Measurements from ENCODE around the gene PPFIBP1. TPM values are rescaled to one million over a fixed set of nuclear protein-coding genes. Genes with fewer than 3 reads are reported as not detected.

PPFIBP1 gene
- total RNA-seq, 4 donors from 2014 or later: 36.7 to 115 (median 41.5) TPM

DNA sequence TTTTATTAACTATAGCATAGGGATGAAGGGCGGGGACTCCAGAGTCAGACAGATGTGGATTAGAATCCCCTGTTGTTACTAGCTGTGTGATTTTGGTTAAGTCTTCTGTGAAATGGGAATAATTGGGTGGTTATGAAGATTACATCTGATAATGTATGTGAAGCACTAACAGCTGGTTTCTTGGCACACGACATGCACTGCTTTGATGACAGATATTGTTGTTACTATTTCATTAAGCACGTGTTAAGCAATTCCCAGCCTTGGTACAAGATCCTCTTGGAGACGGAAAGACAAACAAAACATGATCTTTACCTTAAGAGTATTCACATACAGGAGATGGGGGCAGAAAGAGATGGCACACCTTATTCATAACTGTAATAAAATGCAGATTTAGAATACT, 7.9 kb downstream of the PPFIBP1 start:
- TF ChIP-seq, protein P1, sequence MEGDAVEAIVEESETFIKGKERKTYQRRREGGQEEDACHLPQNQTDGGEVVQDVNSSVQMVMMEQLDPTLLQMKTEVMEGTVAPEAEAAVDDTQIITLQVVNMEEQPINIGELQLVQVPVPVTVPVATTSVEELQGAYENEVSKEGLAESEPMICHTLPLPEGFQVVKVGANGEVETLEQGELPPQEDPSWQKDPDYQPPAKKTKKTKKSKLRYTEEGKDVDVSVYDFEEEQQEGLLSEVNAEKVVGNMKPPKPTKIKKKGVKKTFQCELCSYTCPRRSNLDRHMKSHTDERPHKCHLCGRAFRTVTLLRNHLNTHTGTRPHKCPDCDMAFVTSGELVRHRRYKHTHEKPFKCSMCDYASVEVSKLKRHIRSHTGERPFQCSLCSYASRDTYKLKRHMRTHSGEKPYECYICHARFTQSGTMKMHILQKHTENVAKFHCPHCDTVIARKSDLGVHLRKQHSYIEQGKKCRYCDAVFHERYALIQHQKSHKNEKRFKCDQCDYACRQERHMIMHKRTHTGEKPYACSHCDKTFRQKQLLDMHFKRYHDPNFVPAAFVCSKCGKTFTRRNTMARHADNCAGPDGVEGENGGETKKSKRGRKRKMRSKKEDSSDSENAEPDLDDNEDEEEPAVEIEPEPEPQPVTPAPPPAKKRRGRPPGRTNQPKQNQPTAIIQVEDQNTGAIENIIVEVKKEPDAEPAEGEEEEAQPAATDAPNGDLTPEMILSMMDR (IDR thresholded peaks at IDR 0.05; ENCODE audit: low read depth): no peak

DNA sequence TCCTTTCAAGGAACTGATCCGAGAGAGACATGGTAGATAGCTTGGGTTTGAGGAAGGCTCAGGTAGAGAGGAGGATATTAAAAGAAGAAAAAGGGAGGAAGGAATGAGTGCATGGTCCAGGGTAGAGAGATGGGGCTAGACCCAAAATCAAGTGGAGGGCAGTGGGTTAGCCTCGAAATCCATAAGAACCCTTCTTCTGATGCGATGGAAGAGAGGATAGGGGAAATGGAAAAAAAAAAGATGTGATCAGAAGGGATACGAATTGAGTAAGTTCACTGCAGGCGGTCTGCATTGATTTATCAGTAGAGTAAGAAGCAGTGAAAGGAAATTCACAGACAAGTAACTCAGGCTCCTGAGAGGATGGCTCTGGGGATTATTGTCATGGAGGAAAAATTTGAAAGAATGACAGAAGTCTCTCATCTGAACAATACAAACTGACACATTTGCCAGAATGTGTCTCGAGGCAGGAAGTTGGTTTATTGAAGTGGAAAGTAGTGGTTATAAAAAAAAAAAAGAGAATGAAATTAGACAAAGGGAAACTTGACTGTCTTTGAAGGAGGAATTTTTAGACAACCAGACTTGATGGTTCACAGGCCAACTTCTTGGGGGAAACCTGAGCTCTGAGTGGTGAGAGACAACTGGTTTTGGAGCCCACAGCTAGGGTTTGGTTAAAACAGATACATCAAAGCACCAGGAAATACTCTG, 10.2 kb downstream of the PPFIBP1 start:
- TF ChIP-seq, protein P1 (IDR thresholded peaks at IDR 0.05; ENCODE audit: low read depth): no peak

- TF ChIP-seq, protein P1 (IDR thresholded peaks at IDR 0.05; ENCODE audit: low read depth): no peak
Observed at GRCh38 chr12:27534765-27535161, 10.8 kb downstream of the PPFIBP1 start.

GRCh38 chr12:27535318-27535717, 11.3 kb downstream of the PPFIBP1 start:
- TF ChIP-seq, protein P1 (IDR thresholded peaks at IDR 0.05; ENCODE audit: low read depth): no peak

DNA sequence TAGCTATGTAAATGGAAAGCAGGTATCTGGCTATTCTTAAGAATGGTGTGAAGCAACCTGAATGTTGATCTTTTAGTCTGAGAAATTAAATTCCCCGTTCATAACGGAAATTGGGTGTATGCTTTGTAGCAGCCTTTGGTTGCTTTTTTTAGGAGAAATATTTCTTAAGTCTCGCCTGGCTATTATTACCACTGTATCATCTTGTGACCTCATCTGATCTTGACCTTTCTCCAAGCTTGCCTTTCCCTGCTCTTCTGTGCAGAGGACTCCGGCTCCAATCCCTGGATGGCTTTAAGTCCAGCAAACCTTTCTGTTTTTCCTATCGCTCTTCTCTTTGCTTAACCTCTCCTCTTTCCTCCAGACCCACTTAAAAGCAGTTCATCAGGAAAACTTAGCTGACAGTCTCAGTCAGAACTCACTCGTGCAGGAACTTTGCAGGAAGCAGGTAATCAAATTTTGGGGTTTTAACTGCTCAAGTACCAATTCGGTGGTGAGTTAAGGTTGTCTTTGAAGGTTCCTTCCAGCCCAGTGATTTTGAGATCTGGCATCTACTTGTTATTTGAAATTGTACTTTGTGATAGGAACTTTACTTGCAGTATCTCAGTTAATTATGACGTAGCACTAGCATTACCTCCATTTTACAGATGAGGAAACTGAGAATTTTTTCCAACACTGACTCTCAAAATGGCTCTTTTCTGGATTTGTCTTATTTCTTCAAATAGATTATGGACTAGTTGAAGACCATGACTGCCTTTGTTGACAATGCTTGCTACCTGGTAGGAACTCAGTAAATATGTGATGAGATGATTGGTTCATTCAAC, 14.1 kb downstream of the PPFIBP1 start:
- TF ChIP-seq, protein P1 (IDR thresholded peaks at IDR 0.05; ENCODE audit: low read depth): no peak

- TF ChIP-seq, protein P1 (IDR thresholded peaks at IDR 0.05; ENCODE audit: low read depth): no peak
Observed at GRCh38 chr12:27539191-27539631, 15.2 kb downstream of the PPFIBP1 start.

GRCh38 chr12:27541031-27541719, 17.2 kb downstream of the PPFIBP1 start:
- TF ChIP-seq, protein P1 (IDR thresholded peaks at IDR 0.05; ENCODE audit: low read depth): no peak

All from subcutaneous adipose tissue (tissue), 4 donors.